Stimulated activated CD8-positive, alpha-beta memory T cell treated with anti-CD3 and anti-CD28 coated beads, Interleukin-4, amount 100 ng/mL, for 48 hours (primary cell): Measurements from ENCODE around the gene OR2V2.
A peak's percentile ranks its signal among the peaks of the same experiment; 100 is the strongest.
"Not testable (repeated sequence)": the region's sequence is repeated elsewhere in the genome, so short reads cannot be mapped to it uniquely, and the experiment has no call there.

ENCODE experiments used
- DNase-seq: peaks from one replicate; pipeline ENCODE4 v3.0.0-alpha.2; 2020

The OR2V2 gene

GRCh38 chr5:181170237-181170825 lies 22.9 kb downstream of the OR2V2 start:
- no peak for DNase-seq

GRCh38 chr5:181170996-181171395 lies 23.6 kb downstream of the OR2V2 start:
- DNase-seq, result no peak

GRCh38 chr5:181171782-181172181 lies 24.4 kb downstream of the OR2V2 start:
- DNase-seq, result no peak

GRCh38 chr5:181173027-181173419 lies 25.6 kb downstream of the OR2V2 start:
- DNase-seq, result no peak

GRCh38 chr5:181173420-181174342 lies 26.3 kb downstream of the OR2V2 start:
- DNase-seq, result peak; percentile 91

GRCh38 chr5:181176254-181176952 lies 29.0 kb downstream of the OR2V2 start:
- no peak for DNase-seq

GRCh38 chr5:181177559-181177958 lies 30.2 kb downstream of the OR2V2 start:
- DNase-seq, result not testable (repeated sequence)

- no peak for DNase-seq
Measured at GRCh38 chr5:181181650-181182565, 34.5 kb downstream of the OR2V2 start.

- no peak for DNase-seq
Measured at GRCh38 chr5:181182651-181183050, 35.3 kb downstream of the OR2V2 start.

- DNase-seq, result no peak
Measured at GRCh38 chr5:181184845-181185216, 37.4 kb downstream of the OR2V2 start.

GRCh38 chr5:181185560-181185959 lies 38.2 kb downstream of the OR2V2 start:
- no peak for DNase-seq

GRCh38 chr5:181186022-181186421 lies 38.6 kb downstream of the OR2V2 start:
- no peak for DNase-seq

GRCh38 chr5:181186986-181187499 lies 39.7 kb downstream of the OR2V2 start:
- DNase-seq, result no peak

- DNase-seq, result peak; percentile 91
Measured at GRCh38 chr5:181187500-181188213, 40.3 kb downstream of the OR2V2 start.

- peak; percentile 93 for DNase-seq
Measured at GRCh38 chr5:181188700-181189362, 41.4 kb downstream of the OR2V2 start.

GRCh38 chr5:181189363-181189961 lies 42.1 kb downstream of the OR2V2 start:
- peak; percentile 77 for DNase-seq

- peak; percentile 68 for DNase-seq
Measured at GRCh38 chr5:181189962-181190710, 42.8 kb downstream of the OR2V2 start.

- peak; percentile 69 for DNase-seq
Measured at GRCh38 chr5:181190711-181191525, 43.5 kb downstream of the OR2V2 start.
